Measurements from ENCODE around the gene ALDH1A2.

ALDH1A2 gene

GRCh38 chr15:58108117-58108516, 42.6 kb upstream of the ALDH1A2 start:
- TF ChIP-seq CTCF (IDR thresholded peaks at IDR 0.05; ENCODE audit: extremely low read depth, insufficient read depth, missing control alignments): no peak
- DNase-seq (ENCODE audit: low spot score): no peak
- in situ Hi-C loops (cut with MboI; ENCODE audit: low pct_unique_long_range_greater_than_20kb, low sequenced_read_pairs, unreplicated experiment): no loop called here

GRCh38 chr15:58103482-58103881, 38.0 kb upstream of the ALDH1A2 start:
- no peak for TF ChIP-seq CTCF (IDR thresholded peaks at IDR 0.05; ENCODE audit: extremely low read depth, insufficient read depth, missing control alignments)
- in situ Hi-C loops (cut with MboI; ENCODE audit: low pct_unique_long_range_greater_than_20kb, low sequenced_read_pairs, unreplicated experiment): no loop called here
- DNase-seq (ENCODE audit: low spot score): no peak

GRCh38 chr15:58096529-58097084, 31.1 kb upstream of the ALDH1A2 start:
- in situ Hi-C loops (cut with MboI; ENCODE audit: low pct_unique_long_range_greater_than_20kb, low sequenced_read_pairs, unreplicated experiment): no loop called here
- DNase-seq (ENCODE audit: low spot score): no peak
- TF ChIP-seq CTCF (IDR thresholded peaks at IDR 0.05; ENCODE audit: extremely low read depth, insufficient read depth, missing control alignments): no peak

GRCh38 chr15:58095415-58095814, 29.9 kb upstream of the ALDH1A2 start:
- no peak for TF ChIP-seq CTCF (IDR thresholded peaks at IDR 0.05; ENCODE audit: extremely low read depth, insufficient read depth, missing control alignments)
- in situ Hi-C loops (cut with MboI; ENCODE audit: low pct_unique_long_range_greater_than_20kb, low sequenced_read_pairs, unreplicated experiment): no loop called here
- DNase-seq (ENCODE audit: low spot score): no peak

GRCh38 chr15:58087871-58088270, 22.4 kb upstream of the ALDH1A2 start:
- no peak for DNase-seq (ENCODE audit: low spot score)
- in situ Hi-C loops (cut with MboI; ENCODE audit: low pct_unique_long_range_greater_than_20kb, low sequenced_read_pairs, unreplicated experiment): no loop called here
- TF ChIP-seq CTCF (IDR thresholded peaks at IDR 0.05; ENCODE audit: extremely low read depth, insufficient read depth, missing control alignments): no peak

GRCh38 chr15:58086491-58086890, 21.0 kb upstream of the ALDH1A2 start:
- no peak for DNase-seq (ENCODE audit: low spot score)
- in situ Hi-C loops (cut with MboI; ENCODE audit: low pct_unique_long_range_greater_than_20kb, low sequenced_read_pairs, unreplicated experiment): no loop called here
- no peak for TF ChIP-seq CTCF (IDR thresholded peaks at IDR 0.05; ENCODE audit: extremely low read depth, insufficient read depth, missing control alignments)

- DNase-seq (ENCODE audit: low spot score): no peak
- no peak for TF ChIP-seq CTCF (IDR thresholded peaks at IDR 0.05; ENCODE audit: extremely low read depth, insufficient read depth, missing control alignments)
- in situ Hi-C loops (cut with MboI; ENCODE audit: low pct_unique_long_range_greater_than_20kb, low sequenced_read_pairs, unreplicated experiment): no loop called here
These were observed 18.0 kb upstream of the ALDH1A2 start for GRCh38 chr15:58083526-58083925.
